Chondrocyte (in vitro differentiated cells): ENCODE results near the gene MED13. TPM values are rescaled to one million over a fixed set of nuclear protein-coding genes. Genes with fewer than 3 reads are reported as not detected.

Experiments
- DNase-seq: peaks from one replicate; pipeline ENCODE4 v3.0.0; 2021; ENCODE audit warnings: mixed read lengths, low spot score
- H3K27ac Mint-ChIP-seq: one replicate; pipeline ENCODE4 v1.8.0; 2021; ENCODE audit warnings: mild to moderate bottlenecking, moderate library complexity, mixed read lengths; ENCODE audit not compliant: unreplicated experiment
- H3K27me3 Mint-ChIP-seq: 2 replicates; pipeline ENCODE4 v1.8.0; 2021; ENCODE audit warnings: low read depth, mixed read lengths
- H3K36me3 Mint-ChIP-seq: 2 replicates; pipeline ENCODE4 v1.8.0; 2021; ENCODE audit warnings: low read depth, mixed read lengths
- H3K4me1 Mint-ChIP-seq: 2 replicates; pipeline ENCODE4 v1.8.0; 2021; ENCODE audit warnings: low read depth, mild to moderate bottlenecking, mixed read lengths
- H3K4me3 Mint-ChIP-seq: one replicate; pipeline ENCODE4 v1.8.0; 2021; ENCODE audit warnings: mild to moderate bottlenecking, moderate library complexity, mixed read lengths; ENCODE audit not compliant: unreplicated experiment
- H3K9me3 Mint-ChIP-seq: 2 replicates; pipeline ENCODE4 v1.8.0; 2021; ENCODE audit warnings: low read depth, mixed read lengths
- CTCF ChIP-seq: fragments of 200-600 bp; sonication (generic); IDR thresholded peaks from 2 replicates; pipeline ENCODE4 v1.5.0; 2021; ENCODE audit warnings: antibody characterized with exemption, mild to moderate bottlenecking, moderate library complexity
- total RNA-seq: library from RNA; stranded (reverse); gene quantifications from 3 replicates; pipeline ENCODE4 v1.2.1, GENCODE V29; 2021

The MED13 gene
- total RNA-seq, 1 donor from 2014 or later = 53.0 TPM

GRCh38 chr17:61972311-61972710 is 92.8 kb downstream of the MED13 start:
- Mint-ChIP-seq H3K27ac (no peak overlapping the region), H3K9me3 (no peaks in the 10 kb centered on the region), H3K36me3 (peaks cover 9% of the 10 kb centered on the region), H3K4me1 (no peaks in the 10 kb centered on the region), H3K4me3 (no peak overlapping the region), H3K27me3 (no peaks in the 10 kb centered on the region)
- no peak for TF ChIP-seq CTCF
- DNase-seq = no peak

- peaks cover 12% of the 10 kb centered on the region for H3K36me3 Mint-ChIP-seq
- no peak overlapping the region for H3K4me3 Mint-ChIP-seq
- no peaks in the 10 kb centered on the region for H3K27me3 Mint-ChIP-seq
- no peak overlapping the region for H3K27ac Mint-ChIP-seq
- H3K9me3 Mint-ChIP-seq = no peaks in the 10 kb centered on the region
- no peak for TF ChIP-seq CTCF
- DNase-seq = no peak
- H3K4me1 Mint-ChIP-seq = no peaks in the 10 kb centered on the region
These were observed 95.0 kb downstream of the MED13 start for GRCh38 chr17:61970030-61970429.

- no peak overlapping the region for H3K4me3 Mint-ChIP-seq
- no peaks in the 10 kb centered on the region for H3K27me3 Mint-ChIP-seq
- H3K9me3 Mint-ChIP-seq = no peaks in the 10 kb centered on the region
- no peak for TF ChIP-seq CTCF
- peaks cover 9% of the 10 kb centered on the region for H3K36me3 Mint-ChIP-seq
- no peak for DNase-seq
- H3K27ac Mint-ChIP-seq = no peak overlapping the region
- H3K4me1 Mint-ChIP-seq = no peaks in the 10 kb centered on the region
These were observed 96.3 kb downstream of the MED13 start for GRCh38 chr17:61968757-61969156.

- no peak for DNase-seq
- H3K36me3 Mint-ChIP-seq = peaks cover 11% of the 10 kb centered on the region
These were observed 97.3 kb downstream of the MED13 start for GRCh38 chr17:61967729-61968128.

GRCh38 chr17:61966191-61966590 is 98.9 kb downstream of the MED13 start:
- no peak overlapping the region for H3K4me3 Mint-ChIP-seq
- no peaks in the 10 kb centered on the region for H3K4me1 Mint-ChIP-seq
- no peak for DNase-seq
- no peaks in the 10 kb centered on the region for H3K27me3 Mint-ChIP-seq
- peaks cover 14% of the 10 kb centered on the region for H3K36me3 Mint-ChIP-seq
- no peak overlapping the region for H3K27ac Mint-ChIP-seq
- H3K9me3 Mint-ChIP-seq = no peaks in the 10 kb centered on the region
- TF ChIP-seq CTCF = no peak

More at GRCh38 chr17:61967729-61968128, 97.3 kb downstream of the MED13 start:
- TF ChIP-seq CTCF = no peak
- Mint-ChIP-seq H3K9me3 (no peaks in the 10 kb centered on the region), H3K4me3 (no peak overlapping the region), H3K4me1 (no peaks in the 10 kb centered on the region), H3K27ac (no peak overlapping the region), H3K27me3 (no peaks in the 10 kb centered on the region)
